GM13977 (cell line): Measurements from ENCODE around the gene AKAP1.

Source experiments
- DNase-seq: peaks from one replicate; pipeline ENCODE4 v3.0.0; 2012; ENCODE audit warnings: low spot score
- CTCF ChIP-seq: IDR thresholded peaks from 2 replicates; pipeline ENCODE4 v1.5.1; 2012; ENCODE audit warnings: mild to moderate bottlenecking, control low read depth; ENCODE audit not compliant: insufficient read depth; ENCODE audit errors: extremely low read depth, missing control alignments
- in situ Hi-C: fragments of 300-500 bp; cut with MboI; formaldehyde crosslinking; loops from one replicate; pipeline ENCODE4 v1.12.0; 2022; ENCODE audit warnings: low sequenced_read_pairs, low pct_unique_long_range_greater_than_20kb, mixed read lengths, inconsistent platforms; ENCODE audit not compliant: unreplicated experiment

The AKAP1 gene

GRCh38 chr17:57113011-57113410, 28.0 kb downstream of the AKAP1 start:
- TF ChIP-seq CTCF: no peak
- no peak for DNase-seq
- in situ Hi-C loops: no loop called here

GRCh38 chr17:57113656-57114055, 28.6 kb downstream of the AKAP1 start:
- in situ Hi-C loops: no loop called here
- no peak for DNase-seq
- no peak for TF ChIP-seq CTCF

GRCh38 chr17:57114085-57114673, 29.1 kb downstream of the AKAP1 start:
- peak; percentile 91 for TF ChIP-seq CTCF
- in situ Hi-C loops: no loop called here
- peak; percentile 78 for DNase-seq

GRCh38 chr17:57115377-57115776, 30.3 kb downstream of the AKAP1 start:
- TF ChIP-seq CTCF: no peak
- in situ Hi-C loops: no loop called here
- DNase-seq: no peak

GRCh38 chr17:57115916-57116315, 30.9 kb downstream of the AKAP1 start:
- no peak for DNase-seq
- in situ Hi-C loops: no loop called here
- TF ChIP-seq CTCF: no peak

- in situ Hi-C loops: no loop called here
- no peak for TF ChIP-seq CTCF
- no peak for DNase-seq
Observed at GRCh38 chr17:57117798-57118197, 32.8 kb downstream of the AKAP1 start.

- in situ Hi-C loops: no loop called here
- DNase-seq: no peak
- TF ChIP-seq CTCF: no peak
Observed at GRCh38 chr17:57120814-57121213, 35.8 kb downstream of the AKAP1 start.
